Measurements from ENCODE around the gene FLOT2.
"Not testable (repeated sequence)": the region's sequence is repeated elsewhere in the genome, so short reads cannot be mapped to it uniquely, and the experiment has no call there.

Gene FLOT2

GRCh38 chr17:28912938-28913333 is 15.4 kb upstream of the FLOT2 start:
- no peak for DNase-seq

- DNase-seq: no peak
These were observed 14.9 kb upstream of the FLOT2 start for GRCh38 chr17:28912281-28912937.

- DNase-seq: no peak
These were observed 14.0 kb upstream of the FLOT2 start for GRCh38 chr17:28911411-28912045.

GRCh38 chr17:28910534-28910933 is 13.0 kb upstream of the FLOT2 start:
- DNase-seq: no peak

GRCh38 chr17:28908640-28909167 is 11.2 kb upstream of the FLOT2 start:
- DNase-seq: no peak

- DNase-seq: no peak
These were observed 10.4 kb upstream of the FLOT2 start for GRCh38 chr17:28907709-28908475.

GRCh38 chr17:28906706-28907438 is 9.3 kb upstream of the FLOT2 start:
- DNase-seq: no peak

GRCh38 chr17:28906276-28906675 is 8.7 kb upstream of the FLOT2 start:
- no peak for DNase-seq

- DNase-seq: no peak
These were observed 7.3 kb upstream of the FLOT2 start for GRCh38 chr17:28904800-28905199.

GRCh38 chr17:28903546-28903841 is 6.0 kb upstream of the FLOT2 start:
- not testable (repeated sequence) for DNase-seq

GRCh38 chr17:28902819-28903545 is 5.4 kb upstream of the FLOT2 start, which contains the start of gene DHRS13:
DHRS13 (minus strand) TSS chr17:28903079; CDS start chr17:28902944, 135 bp downstream.
- DNase-seq: peak; percentile 64

GRCh38 chr17:28901866-28902818 is 4.6 kb upstream of the FLOT2 start:
- no peak for DNase-seq

GRCh38 chr17:28900986-28901726 is 3.6 kb upstream of the FLOT2 start:
- DNase-seq: no peak

GRCh38 chr17:28899212-28899815 is 1.8 kb upstream of the FLOT2 start:
- DNase-seq: no peak

- no peak for DNase-seq
These were observed 1.0 kb upstream of the FLOT2 start for GRCh38 chr17:28898527-28898955.

GRCh38 chr17:28897769-28898526 is 415 bp upstream of the FLOT2 start:
- DNase-seq: no peak

GRCh38 chr17:28896491-28896883 is 1.0 kb downstream of the FLOT2 start:
- no peak for DNase-seq

- DNase-seq: no peak
These were observed 1.6 kb downstream of the FLOT2 start for GRCh38 chr17:28895794-28896447.

Data from NCI-H2029 treated with DMSO at 0.1 percent for 48 hours (cell line).